GM10847 (cell line): Measurements from ENCODE around the gene TARS1.

Source experiments
- POLR2A ChIP-seq: IDR thresholded peaks from 2 replicates; pipeline ENCODE4 v1.6.1; 2011; ENCODE audit not compliant: insufficient read length; ENCODE audit errors: extremely low read depth

The TARS1 gene

GRCh38 chr5:33470544-33470943 lies 29.8 kb downstream of the TARS1 start:
- no peak for TF ChIP-seq POLR2A

DNA sequence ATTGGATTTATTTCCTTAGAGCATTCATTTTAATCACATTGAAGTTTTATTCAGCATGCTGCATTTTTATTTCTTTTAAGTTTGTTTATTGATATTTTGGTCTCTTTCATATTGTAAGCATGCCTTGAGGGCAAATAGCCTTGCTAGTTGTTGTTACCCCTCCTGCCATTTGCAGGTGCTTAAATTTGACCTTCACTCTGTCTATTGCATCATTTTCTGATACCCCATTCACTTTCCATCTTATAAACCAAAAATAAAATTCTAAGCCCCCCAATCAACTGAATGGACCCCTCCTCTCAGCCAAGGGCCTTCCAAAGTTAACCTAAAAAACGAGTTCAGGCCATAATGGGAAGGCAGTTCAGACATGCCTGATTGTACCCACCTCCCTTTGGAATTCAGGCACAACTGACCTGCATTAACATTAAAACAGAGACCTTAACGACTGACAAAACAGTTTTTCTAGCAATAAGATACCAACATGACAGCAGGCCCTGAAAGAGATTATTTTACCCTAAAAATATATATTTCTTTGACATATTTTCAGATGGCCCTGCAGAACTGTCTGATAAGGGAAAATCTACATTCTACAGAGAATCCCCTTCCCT lies 32.1 kb downstream of the TARS1 start:
- no peak for TF ChIP-seq POLR2A

GRCh38 chr5:33474004-33474403 lies 33.2 kb downstream of the TARS1 start:
- TF ChIP-seq POLR2A = no peak

DNA sequence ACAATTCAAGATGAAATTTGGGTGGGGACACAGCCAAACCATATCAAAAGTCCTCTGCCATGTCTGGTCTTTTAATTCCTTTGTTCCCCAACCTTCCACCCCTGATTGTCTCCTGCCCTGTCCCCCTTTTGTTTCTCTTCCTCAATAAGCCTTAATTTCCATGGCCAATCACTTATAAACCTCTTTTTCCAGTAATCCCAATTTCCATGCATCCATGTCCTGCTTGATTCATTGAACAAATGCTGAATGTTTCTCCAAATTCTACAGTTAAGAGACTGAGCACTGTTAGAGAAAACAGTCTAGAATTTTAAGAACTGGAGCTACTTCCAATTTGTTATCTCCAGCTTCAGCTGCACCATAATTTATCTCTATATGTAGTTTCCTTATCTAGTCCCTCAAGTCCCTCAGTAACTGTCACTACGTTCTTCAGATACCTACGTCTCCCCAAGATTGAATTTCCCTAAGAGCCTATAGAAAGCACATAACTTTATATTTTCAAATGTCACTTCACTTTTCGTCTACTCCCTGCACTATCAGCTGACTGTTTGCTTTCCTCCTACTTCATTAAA lies 34.2 kb downstream of the TARS1 start:
- TF ChIP-seq POLR2A = no peak

- no peak for TF ChIP-seq POLR2A
Observed at GRCh38 chr5:33475706-33476105, 34.9 kb downstream of the TARS1 start.

- TF ChIP-seq POLR2A = no peak
Observed at GRCh38 chr5:33476992-33477391, 36.2 kb downstream of the TARS1 start.

DNA sequence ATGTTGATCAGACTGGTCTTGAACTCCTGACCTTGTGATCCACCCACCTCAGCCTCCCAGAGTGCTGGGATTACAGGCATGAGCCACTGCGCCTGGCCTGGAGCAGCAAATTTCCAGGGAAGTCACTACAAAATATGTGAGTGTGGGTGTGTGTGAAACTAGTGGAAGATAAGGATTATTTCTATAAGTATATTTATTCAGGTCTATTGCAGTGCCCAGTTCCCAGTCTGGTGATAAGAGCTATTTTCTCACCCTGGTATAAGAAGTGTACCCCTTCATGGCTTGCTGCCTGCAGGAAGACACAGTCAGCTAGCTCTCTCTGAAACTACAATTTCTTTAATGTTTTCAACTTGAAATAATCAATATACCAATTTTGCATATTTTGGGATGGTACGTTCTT lies 37.1 kb downstream of the TARS1 start:
- no peak for TF ChIP-seq POLR2A

GRCh38 chr5:33479311-33479710 lies 38.5 kb downstream of the TARS1 start:
- TF ChIP-seq POLR2A = no peak

- no peak for TF ChIP-seq POLR2A
Observed at GRCh38 chr5:33480876-33481275, 40.1 kb downstream of the TARS1 start.

- no peak for TF ChIP-seq POLR2A
Observed at GRCh38 chr5:33482335-33482734, 41.6 kb downstream of the TARS1 start.

- TF ChIP-seq POLR2A = no peak
Observed at GRCh38 chr5:33487236-33487635, 46.5 kb downstream of the TARS1 start.

DNA sequence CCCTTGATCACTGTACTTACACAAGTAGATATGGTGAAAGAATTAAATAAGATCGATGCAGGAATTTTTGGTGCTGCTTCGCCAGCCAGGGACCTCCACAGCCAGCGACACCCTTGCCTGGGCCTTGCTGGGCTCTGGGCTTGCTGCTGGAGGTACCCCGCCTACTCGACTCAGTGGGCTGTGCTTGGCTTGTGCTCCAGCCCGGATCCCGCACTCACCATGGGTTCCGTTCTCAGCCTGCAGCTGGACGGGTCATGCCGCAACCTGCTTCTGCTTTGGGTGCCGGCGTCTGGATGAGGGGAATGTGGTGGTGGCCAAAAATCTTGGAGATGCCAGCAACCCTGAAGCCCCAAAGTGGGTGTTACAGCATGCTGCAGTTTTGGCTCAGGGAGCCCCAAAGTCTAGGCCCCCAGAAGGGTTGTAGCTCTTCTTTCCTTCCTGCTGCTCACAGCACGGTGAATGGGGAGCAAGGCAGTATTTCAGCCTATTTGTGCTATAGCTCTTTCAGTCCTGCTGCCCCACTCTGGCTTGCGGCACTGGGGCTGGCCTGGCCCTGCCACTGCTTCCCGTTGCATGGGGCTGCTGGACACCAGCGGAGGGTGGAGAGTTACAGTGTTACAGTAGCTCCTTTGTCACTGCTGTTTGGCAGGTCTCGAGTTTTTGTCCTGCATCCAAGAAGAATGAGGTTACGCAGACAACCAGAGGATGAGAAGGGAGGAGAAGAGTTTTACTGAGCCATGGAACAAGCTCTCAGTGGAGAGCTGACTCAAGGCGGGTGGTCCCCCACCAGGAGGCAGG lies 48.0 kb downstream of the TARS1 start:
- TF ChIP-seq POLR2A = no peak

DNA sequence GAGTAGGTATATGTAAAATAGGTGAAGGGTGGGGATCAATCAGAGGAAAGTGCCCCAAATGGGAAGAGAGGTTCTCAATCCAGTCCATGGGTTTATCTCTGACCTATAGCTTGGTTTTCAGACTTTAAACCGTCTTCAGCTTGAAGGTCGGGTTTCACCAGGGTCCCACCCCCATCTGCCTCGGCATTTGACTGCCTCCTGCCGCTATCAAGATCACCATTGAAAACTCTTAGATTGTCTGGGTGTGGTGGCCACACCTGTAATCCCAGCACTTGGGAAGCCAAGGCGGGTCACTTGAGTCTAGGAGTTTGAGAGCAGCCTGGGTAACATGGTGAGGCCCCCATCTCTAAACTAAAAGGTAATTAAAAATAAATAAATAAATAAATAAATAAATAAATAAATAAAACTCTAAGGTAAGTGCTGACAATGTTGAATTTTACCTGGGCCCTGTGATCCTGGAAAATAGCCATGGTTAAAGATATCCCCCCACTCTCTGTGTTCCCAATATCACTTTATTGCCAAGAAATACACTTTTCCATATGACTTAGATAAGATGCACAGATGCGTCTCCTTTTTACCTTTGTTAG lies 48.8 kb downstream of the TARS1 start:
- TF ChIP-seq POLR2A = no peak

DNA sequence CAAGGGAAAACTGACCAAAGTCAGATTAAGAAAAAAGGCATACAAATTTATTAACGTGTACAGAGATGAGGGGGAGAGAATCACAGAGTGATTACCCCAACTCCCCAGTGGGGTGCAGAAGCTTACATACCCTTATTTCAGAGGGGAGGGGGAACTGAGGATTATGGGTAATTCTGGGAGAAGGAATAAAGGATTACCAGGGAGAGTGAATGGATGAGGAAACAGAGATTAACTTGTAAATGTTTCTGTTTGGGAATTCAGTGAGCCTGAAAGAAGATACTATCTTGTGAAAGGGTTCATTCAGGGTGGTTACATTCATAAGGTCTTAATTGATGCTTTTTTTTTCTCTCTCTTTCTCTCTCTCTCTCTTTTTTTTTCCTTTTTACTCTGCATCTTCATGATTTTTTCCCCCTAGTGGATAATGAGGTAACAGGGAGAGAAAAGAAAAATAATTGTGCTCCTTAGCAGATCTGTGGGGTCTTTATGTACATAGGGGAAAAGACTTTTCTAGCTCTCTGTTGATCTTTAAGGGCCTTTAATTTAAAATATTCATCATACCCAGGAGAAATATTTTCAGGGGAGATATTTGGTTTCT lies 49.4 kb downstream of the TARS1 start:
- TF ChIP-seq POLR2A = no peak

- TF ChIP-seq POLR2A = no peak
Observed at GRCh38 chr5:33491941-33492340, 51.2 kb downstream of the TARS1 start.

GRCh38 chr5:33494466-33494865 lies 53.7 kb downstream of the TARS1 start:
- TF ChIP-seq POLR2A = no peak

- no peak for TF ChIP-seq POLR2A
Observed at GRCh38 chr5:33501260-33501659, 60.5 kb downstream of the TARS1 start.
